HG03139 (cell line): ENCODE measurements around the gene TMEM51.

Experiments used
- ATAC-seq: cut with Tn5 transposase; IDR thresholded peaks from one replicate; pipeline ENCODE4 v1.9.1; 2021; ENCODE audit not compliant: unreplicated experiment

TMEM51 gene

GRCh38 chr1:15153184-15153841, at the start of gene TMEM51:
Gene TMEM51 (plus strand): TSS chr1:15153747. CDS start chr1:15215088, 61,341 bp downstream.
- ATAC-seq: no peak

DNA sequence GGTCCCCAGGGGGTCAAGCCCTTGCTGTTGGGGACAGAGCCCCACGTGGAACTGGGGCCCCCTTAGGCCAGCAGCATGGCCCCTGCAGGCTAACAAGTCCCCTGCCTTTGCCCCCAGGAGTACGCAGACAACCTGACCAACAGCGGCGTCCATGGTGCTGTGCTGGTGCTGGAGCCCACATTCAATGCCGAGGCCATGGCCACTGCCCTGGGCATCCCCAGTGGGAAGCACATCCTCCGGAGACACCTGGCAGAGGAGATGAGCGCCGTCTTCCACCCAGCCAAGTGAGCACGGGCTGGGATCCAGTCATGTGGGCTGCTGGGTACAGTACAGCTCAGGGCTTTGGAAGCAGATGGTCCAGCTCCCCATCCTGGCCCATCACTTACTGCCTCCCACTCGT, 49.6 kb upstream of the TMEM51 start:
- ATAC-seq: no peak

- no peak for ATAC-seq
Observed at GRCh38 chr1:15104768-15105167, 48.8 kb upstream of the TMEM51 start.

- ATAC-seq: no peak
Observed at GRCh38 chr1:15106608-15107007, 46.9 kb upstream of the TMEM51 start.

GRCh38 chr1:15107058-15107687, 46.4 kb upstream of the TMEM51 start:
- no peak for ATAC-seq

DNA sequence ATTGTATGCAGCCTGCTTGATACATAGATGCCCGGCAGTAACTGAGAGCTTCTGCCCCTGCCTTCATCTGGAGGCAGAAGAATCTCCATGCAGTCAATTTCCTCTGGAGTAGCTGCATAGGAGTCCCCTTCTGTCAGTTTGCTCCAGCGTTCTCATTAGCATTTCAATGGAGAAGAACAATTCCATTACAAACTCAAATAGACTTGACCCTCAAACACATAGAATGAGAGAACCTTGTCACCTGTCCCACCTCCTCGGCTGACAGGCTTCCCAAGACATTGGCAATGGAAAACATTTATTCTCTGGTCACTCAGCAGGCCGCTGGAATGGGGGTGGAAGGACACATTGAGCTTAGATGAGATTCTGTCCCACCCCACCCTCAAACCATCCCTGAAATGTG, 45.6 kb upstream of the TMEM51 start:
- ATAC-seq: no peak

DNA sequence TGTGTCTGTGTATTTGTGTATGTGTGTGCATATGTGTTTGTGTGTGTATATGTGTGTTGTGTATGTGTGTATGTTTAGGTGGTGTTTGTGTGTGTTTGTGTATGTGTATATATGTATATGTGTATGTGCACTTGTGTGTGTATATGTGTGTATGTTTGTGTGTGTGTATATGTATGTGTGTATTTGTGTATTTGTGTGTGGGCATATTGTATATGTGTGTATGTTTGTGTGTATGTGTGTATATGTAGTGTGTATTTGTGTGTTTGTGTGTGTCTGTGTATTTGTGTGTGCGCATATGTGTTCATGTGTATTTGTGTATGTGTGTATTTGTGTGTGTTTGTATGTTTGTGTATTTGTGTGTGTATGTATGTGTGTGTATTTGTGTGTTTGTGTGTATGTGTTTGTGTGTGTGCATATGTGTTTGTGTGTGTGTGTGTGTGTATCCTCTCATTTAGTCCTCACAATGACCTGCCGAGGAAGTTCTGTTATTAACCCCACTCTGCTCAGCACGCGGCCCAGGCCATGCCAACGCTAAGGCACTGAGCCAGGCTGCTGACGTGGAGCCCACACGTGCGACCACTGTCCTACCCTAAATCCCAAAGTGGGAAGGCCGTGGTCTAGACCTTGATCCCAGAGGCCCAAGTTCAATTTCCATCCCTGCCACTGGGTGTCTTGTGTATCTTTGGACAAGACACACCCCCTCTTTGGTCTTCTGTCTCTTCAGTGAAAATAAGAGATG, 43.2 kb upstream of the TMEM51 start:
- ATAC-seq: no peak

DNA sequence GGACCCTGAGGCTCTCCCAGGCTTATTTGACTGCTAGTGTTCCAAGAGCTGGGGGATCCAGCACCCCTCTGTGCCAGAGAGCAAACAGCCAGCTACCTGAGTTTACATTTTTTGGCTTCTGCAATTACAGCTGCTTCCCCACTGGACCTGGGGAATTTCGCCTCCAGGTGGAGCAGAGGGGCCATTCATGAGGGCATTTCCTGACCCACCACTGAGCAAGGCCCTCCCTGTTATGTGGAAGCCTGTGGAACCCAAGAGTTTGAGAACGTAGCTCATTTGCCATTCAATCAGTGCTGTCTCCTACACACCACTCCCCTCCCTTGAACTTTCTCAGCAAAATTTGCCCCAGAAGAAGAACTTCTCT, 42.7 kb upstream of the TMEM51 start:
- ATAC-seq: no peak

GRCh38 chr1:15113146-15113545, 40.4 kb upstream of the TMEM51 start:
- no peak for ATAC-seq

- no peak for ATAC-seq
Observed at GRCh38 chr1:15114884-15115283, 38.7 kb upstream of the TMEM51 start.

- ATAC-seq: no peak
Observed at GRCh38 chr1:15115542-15116330, 37.8 kb upstream of the TMEM51 start.

DNA sequence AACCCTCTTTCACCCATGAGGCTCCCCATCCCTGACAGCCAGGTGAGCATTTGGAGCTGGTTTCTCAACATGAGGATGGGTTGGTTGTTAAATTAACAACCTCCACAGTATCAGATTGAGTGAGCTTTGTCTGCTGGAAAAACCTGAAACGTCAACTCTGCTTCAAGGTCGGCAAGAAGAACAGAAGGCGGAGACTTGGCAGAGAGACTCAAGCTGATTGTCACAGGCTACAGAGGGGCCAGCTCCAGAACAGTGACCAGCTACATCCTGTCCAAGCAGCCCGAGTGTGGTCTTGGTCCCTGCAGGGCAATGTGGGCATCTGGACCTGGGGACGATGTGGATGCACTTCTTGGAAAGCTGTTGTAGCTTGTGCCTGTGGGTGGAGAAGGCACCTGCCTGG, 36.6 kb upstream of the TMEM51 start:
- no peak for ATAC-seq

DNA sequence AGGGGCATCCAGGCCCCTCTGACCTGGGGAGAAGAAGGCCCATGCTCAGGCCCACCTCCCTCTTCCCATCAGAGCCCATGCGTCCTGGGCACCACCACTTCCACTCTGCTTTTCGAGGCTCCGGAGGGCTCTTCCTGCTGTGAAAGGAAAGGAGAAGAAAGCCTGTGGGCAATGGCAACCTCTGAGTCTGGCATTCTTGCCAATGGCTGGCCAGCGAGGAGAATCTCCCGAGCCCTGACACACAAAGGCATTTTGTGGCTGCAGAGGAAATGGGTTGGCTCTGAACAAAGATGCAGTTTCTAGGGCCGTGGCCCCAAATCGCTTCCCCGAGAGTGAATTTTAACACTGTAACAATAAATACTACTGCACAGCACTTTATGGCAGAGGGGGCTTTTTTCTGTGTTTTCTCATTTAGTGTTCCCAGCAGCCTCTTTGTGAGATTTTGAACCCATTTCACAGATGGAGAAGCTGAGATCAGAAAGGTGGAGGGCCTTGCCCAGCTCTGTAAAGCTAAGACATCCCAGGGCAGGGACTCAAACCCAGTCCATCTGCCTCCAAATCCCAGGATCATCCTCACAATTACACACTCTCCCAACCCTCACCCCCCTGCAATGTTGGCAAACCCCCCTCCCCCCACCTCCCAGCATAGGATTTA, 35.7 kb upstream of the TMEM51 start:
- no peak for ATAC-seq

GRCh38 chr1:15118579-15118978, 35.0 kb upstream of the TMEM51 start:
- ATAC-seq: no peak

DNA sequence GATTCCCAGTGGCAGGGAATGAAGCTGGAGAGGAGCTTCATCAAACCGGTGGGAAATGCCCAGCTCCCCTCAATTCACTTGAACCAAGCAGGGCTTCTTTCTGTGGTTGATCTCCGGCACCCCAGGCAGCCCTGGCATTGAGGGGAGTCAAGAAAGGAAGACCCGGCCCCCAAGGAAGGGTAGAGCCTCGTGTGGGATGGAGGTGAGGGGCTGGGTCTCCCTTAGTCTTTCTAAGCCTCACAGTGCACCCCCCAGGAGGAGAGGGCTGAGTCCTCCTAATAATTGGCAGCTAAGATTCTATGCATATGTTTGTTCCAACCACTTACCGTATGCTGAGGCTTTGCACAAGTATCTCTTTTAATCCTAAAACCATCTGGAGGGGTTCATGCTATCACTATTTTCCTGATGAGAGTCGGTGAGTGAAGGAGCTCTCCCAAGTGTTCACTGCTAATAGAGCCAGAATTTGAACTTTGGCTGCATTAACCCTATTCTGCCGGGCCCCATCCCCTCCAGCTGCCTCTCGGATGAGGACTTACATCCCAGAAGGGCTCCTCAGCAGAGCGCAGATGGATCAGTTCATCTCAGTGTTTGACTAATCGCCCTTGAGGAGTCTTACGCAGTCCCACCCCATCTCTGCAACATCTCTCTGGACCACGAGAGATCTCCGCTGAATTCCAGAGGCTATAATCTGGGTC, 33.1 kb upstream of the TMEM51 start:
- ATAC-seq: no peak

- no peak for ATAC-seq
Observed at GRCh38 chr1:15122331-15122730, 31.2 kb upstream of the TMEM51 start.

GRCh38 chr1:15123270-15123669, 30.3 kb upstream of the TMEM51 start:
- no peak for ATAC-seq

DNA sequence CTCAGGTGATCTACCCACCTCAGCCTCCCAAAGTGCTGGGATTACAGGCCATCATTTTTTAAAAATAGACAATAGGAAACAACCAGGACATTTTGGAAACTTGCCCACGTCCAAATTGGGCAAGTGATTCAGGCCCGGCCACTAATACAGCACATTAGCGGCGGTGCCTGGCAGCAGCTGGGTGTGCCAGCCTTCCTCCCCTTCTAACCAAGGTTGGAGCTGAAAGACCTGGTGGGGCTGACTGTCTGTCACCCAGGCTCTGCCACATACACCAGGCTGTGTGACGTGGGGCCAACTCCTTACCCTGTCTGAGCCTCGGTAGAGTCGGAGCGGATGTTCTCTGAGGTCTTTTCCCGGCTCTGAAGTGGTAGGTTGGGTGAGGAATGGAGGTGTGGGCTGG, 29.6 kb upstream of the TMEM51 start:
- no peak for ATAC-seq

DNA sequence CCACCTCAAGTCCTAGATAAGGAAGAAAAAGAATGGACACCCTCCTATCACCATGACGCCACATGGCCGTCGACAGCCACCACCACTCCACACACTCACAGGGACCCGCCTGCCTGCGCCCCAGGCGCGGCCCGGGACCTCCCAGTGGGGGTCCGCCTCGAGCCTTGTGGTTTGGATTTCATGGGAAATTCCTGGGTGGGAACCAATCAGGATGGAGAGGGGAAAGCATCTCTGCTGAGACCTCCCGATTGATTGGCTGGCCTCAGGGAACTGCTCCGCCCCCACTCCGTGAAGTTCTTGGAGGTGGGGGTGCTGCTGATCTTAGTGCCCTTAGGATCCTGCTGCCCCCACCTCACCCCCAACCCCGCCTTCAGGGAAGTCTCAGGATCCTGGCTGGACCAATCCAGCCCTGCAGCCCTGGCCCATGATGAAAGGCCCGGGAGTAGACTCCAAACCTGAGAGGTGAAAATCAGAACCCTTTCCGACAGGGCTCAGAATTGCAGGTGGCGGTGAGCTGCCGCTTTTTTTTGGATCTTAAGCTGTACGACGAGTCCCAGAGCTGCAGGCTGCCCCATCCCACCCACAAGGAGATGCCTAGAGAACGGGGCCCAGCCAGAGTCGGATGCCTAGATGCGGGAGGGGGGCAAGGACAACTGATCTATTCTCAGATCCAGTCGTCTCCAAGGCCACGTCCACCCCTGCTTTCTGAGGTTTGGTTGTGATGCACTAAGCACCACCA, 29.0 kb upstream of the TMEM51 start:
- no peak for ATAC-seq
